HG03097 (cell line): Measurements from ENCODE around the gene ADAMTS20.

ENCODE experiments used
- ATAC-seq: cut with Tn5 transposase; IDR thresholded peaks from one replicate; pipeline ENCODE4 v1.9.1; 2021; ENCODE audit not compliant: unreplicated experiment, low FRiP score

The ADAMTS20 gene

GRCh38 chr12:43318021-43318420, 234.0 kb downstream of the ADAMTS20 start:
- ATAC-seq: no peak

GRCh38 chr12:43317156-43317555, 234.8 kb downstream of the ADAMTS20 start:
- ATAC-seq: no peak

- ATAC-seq: no peak
Observed at GRCh38 chr12:43316520-43316919, 235.5 kb downstream of the ADAMTS20 start.

GRCh38 chr12:43315961-43316360, 236.0 kb downstream of the ADAMTS20 start:
- ATAC-seq: no peak

GRCh38 chr12:43312991-43313505, 239.0 kb downstream of the ADAMTS20 start:
- ATAC-seq: no peak

- no peak for ATAC-seq
Observed at GRCh38 chr12:43310596-43310995, 241.4 kb downstream of the ADAMTS20 start.

GRCh38 chr12:43309959-43310358, 242.0 kb downstream of the ADAMTS20 start:
- no peak for ATAC-seq

- ATAC-seq: no peak
Observed at GRCh38 chr12:43308776-43309175, 243.2 kb downstream of the ADAMTS20 start.

- no peak for ATAC-seq
Observed at GRCh38 chr12:43307126-43307525, 244.9 kb downstream of the ADAMTS20 start.

GRCh38 chr12:43306066-43306465, 245.9 kb downstream of the ADAMTS20 start:
- ATAC-seq: no peak

- no peak for ATAC-seq
Observed at GRCh38 chr12:43305065-43305464, 246.9 kb downstream of the ADAMTS20 start.
